Thyroid gland (tissue), 4 donors: ENCODE data around the gene TMEM45A.

Experiments
- POLR2A ChIP-seq, 2 donors: fragments of 450-650 bp; IDR thresholded peaks; one replicate each; pipeline ENCODE4 v1.6.1; 2017; ENCODE audit warnings: antibody characterized with exemption in 2 of 2, mild to moderate bottlenecking in 2 of 2, moderate library complexity in 1 of 2
- TF ChIP-seq, protein P1 (sequence below), 6 experiments: fragments of 200-600 bp in 3 of 6; fragments of 450-650 bp in 3 of 6; sonication (generic) in 3 of 6; IDR thresholded peaks; one replicate each; pipeline ENCODE4 v1.5.1; 2016 to 2019; ENCODE audit warnings: antibody characterized with exemption in 6 of 6, mild to moderate bottlenecking in 2 of 6, inconsistent platforms in 1 of 6, moderate library complexity in 1 of 6

DNA sequence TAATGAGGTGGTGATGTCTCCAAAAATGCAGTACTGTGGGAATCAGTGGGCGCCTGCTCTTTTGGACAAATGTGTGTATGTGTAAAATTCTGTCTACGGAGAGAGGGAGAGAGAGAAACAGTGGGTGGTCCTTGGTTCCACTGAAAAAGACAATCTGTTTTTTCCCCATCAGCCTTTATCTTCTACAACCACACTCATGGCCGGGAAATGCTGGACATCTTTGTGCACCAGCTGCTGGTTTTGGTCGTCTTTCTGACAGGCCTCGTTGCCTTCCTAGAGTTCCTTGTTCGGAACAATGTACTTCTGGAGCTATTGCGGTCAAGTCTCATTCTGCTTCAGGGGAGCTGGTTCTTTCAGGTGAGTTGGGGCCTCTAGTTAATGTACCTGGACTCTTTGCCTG lies 65.8 kb downstream of the TMEM45A start:
- TF ChIP-seq, protein P1, sequence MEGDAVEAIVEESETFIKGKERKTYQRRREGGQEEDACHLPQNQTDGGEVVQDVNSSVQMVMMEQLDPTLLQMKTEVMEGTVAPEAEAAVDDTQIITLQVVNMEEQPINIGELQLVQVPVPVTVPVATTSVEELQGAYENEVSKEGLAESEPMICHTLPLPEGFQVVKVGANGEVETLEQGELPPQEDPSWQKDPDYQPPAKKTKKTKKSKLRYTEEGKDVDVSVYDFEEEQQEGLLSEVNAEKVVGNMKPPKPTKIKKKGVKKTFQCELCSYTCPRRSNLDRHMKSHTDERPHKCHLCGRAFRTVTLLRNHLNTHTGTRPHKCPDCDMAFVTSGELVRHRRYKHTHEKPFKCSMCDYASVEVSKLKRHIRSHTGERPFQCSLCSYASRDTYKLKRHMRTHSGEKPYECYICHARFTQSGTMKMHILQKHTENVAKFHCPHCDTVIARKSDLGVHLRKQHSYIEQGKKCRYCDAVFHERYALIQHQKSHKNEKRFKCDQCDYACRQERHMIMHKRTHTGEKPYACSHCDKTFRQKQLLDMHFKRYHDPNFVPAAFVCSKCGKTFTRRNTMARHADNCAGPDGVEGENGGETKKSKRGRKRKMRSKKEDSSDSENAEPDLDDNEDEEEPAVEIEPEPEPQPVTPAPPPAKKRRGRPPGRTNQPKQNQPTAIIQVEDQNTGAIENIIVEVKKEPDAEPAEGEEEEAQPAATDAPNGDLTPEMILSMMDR (IDR thresholded peaks at IDR 0.05) = no peak
- no peak for TF ChIP-seq POLR2A (IDR thresholded peaks at IDR 0.05)
